NCI-H446 (cell line): ENCODE results near the gene UBR3.

Experiments
- DNase-seq, 2 experiments: peaks; one replicate each; lab custom pipeline; 2025; lab: John Stamatoyannopoulos, UW

The UBR3 gene

GRCh38 chr2:170006587-170007325 lies 179.5 kb downstream of the UBR3 start:
- DNase-seq, result no peak

- no peak for DNase-seq
These were observed 182.0 kb downstream of the UBR3 start for GRCh38 chr2:170009209-170009608.

GRCh38 chr2:170012773-170013172 lies 185.5 kb downstream of the UBR3 start:
- no peak for DNase-seq

GRCh38 chr2:170013802-170014551 lies 186.7 kb downstream of the UBR3 start:
- no peak for DNase-seq

GRCh38 chr2:170014769-170015168 lies 187.5 kb downstream of the UBR3 start:
- no peak for DNase-seq

GRCh38 chr2:170017860-170018532 lies 190.7 kb downstream of the UBR3 start:
- peak in 1 of 2 experiments; percentile 13 for DNase-seq

- DNase-seq, result no peak
These were observed 192.0 kb downstream of the UBR3 start for GRCh38 chr2:170019060-170019805.

GRCh38 chr2:170020777-170021176 lies 193.5 kb downstream of the UBR3 start:
- no peak for DNase-seq

GRCh38 chr2:170022692-170023091 lies 195.4 kb downstream of the UBR3 start:
- DNase-seq, result peak; percentile 92 to 97

GRCh38 chr2:170024721-170025120 lies 197.5 kb downstream of the UBR3 start:
- no peak for DNase-seq

- DNase-seq, result no peak
These were observed 198.0 kb downstream of the UBR3 start for GRCh38 chr2:170025223-170025622.

GRCh38 chr2:170026361-170026760 lies 199.1 kb downstream of the UBR3 start:
- DNase-seq, result peak in 1 of 2 experiments; percentile 13

- no peak for DNase-seq
These were observed 202.3 kb downstream of the UBR3 start for GRCh38 chr2:170029551-170029950.

GRCh38 chr2:170030040-170030439 lies 202.8 kb downstream of the UBR3 start:
- DNase-seq, result no peak

- no peak for DNase-seq
These were observed 204.0 kb downstream of the UBR3 start for GRCh38 chr2:170031288-170031687.

- no peak for DNase-seq
These were observed 207.3 kb downstream of the UBR3 start for GRCh38 chr2:170034596-170034995.

- no peak for DNase-seq
These were observed 211.5 kb downstream of the UBR3 start for GRCh38 chr2:170038734-170039133.

- no peak for DNase-seq
These were observed 212.3 kb downstream of the UBR3 start for GRCh38 chr2:170039401-170040172.

- DNase-seq, result no peak
These were observed 217.7 kb downstream of the UBR3 start for GRCh38 chr2:170044751-170045478.

GRCh38 chr2:170047331-170048065 lies 220.2 kb downstream of the UBR3 start:
- no peak for DNase-seq
